Activated CD8-positive, alpha-beta T cell treated with anti-CD3 and anti-CD28 coated beads for 36 hours (primary cell): ENCODE measurements around the gene RMDN3. TPM values are rescaled to one million over a fixed set of nuclear protein-coding genes. Genes with fewer than 3 reads are reported as not detected.

Experiments
- ATAC-seq: fragments of 200-7000 bp; cut with Tn5 transposase; one replicate; pipeline ENCODE4 v1.10.0; 2021; ENCODE audit warnings: mild to moderate bottlenecking, moderate library complexity
- CTCF ChIA-PET: fragments of 350-600 bp; sonication (Branson Sonifier 250); formaldehyde crosslinking; loops from one replicate; lab custom pipeline; 2021; ENCODE audit warnings: antibody characterized with exemption; lab: Charles Lee
- POLR2A ChIA-PET: fragments of 350-600 bp; sonication (Branson Sonifier 250); formaldehyde crosslinking; loops from one replicate; lab custom pipeline; 2021; ENCODE audit warnings: antibody characterized with exemption; lab: Charles Lee
- DNase-seq: peaks from one replicate; pipeline ENCODE4 v3.0.0-alpha.2; 2020
- H3K27ac Mint-ChIP-seq: one replicate; pipeline ENCODE4 v1.8.0; 2021; ENCODE audit warnings: mild to moderate bottlenecking, mixed read lengths
- H3K27me3 Mint-ChIP-seq: one replicate; pipeline ENCODE4 v1.8.0; 2021; ENCODE audit warnings: mixed read lengths
- H3K36me3 Mint-ChIP-seq: one replicate; pipeline ENCODE4 v1.8.0; 2021; ENCODE audit warnings: low read depth, mixed read lengths
- H3K4me1 Mint-ChIP-seq: one replicate; pipeline ENCODE4 v1.8.0; 2021; ENCODE audit warnings: low read depth, mixed read lengths
- H3K4me3 Mint-ChIP-seq: one replicate; pipeline ENCODE4 v1.8.0; 2021; ENCODE audit warnings: mild to moderate bottlenecking, moderate library complexity, mixed read lengths
- H3K9me3 Mint-ChIP-seq: one replicate; pipeline ENCODE4 v1.8.0; 2021; ENCODE audit warnings: mixed read lengths
- CTCF ChIP-seq: fragments of 200-600 bp; IDR thresholded peaks from one replicate; pipeline ENCODE4 v1.8.0; 2022; ENCODE audit warnings: antibody characterized with exemption, mild to moderate bottlenecking
- intact Hi-C: fragments of 100-400 bp; cut with micrococcal nuclease; formaldehyde crosslinking; loops from one replicate; pipeline ENCODE4 v1.10.0; 2022
- total RNA-seq, 2 experiments: library from RNA; stranded (reverse); gene quantifications; one replicate each; pipeline ENCODE4 v1.2.3, GENCODE V29; 2021

RMDN3 gene
- total RNA-seq, result 10 to 100 TPM; 20.8 to 21.6 TPM

GRCh38 chr15:40754883-40755811, at the start of gene RMDN3:
Gene RMDN3 (minus strand): TSS chr15:40755254. CDS start chr15:40754783, 471 bp downstream.
- DNase-seq (peak; percentile 95), ATAC-seq (peak; percentile 95)
- no peak for TF ChIP-seq CTCF
- no peaks in the 10 kb centered on the region for H3K27me3 Mint-ChIP-seq
- intact Hi-C loops, result loop anchor here (10.0 kb wide), 1 partner anchor 140 kb away; the partner anchor contains the start of gene VPS18
- peak within 1 kb of the TSS; percentile 90 for H3K4me3 Mint-ChIP-seq
- peak within 1 kb of the TSS; percentile 99 for H3K27ac Mint-ChIP-seq
- peaks cover 25% of the 10 kb centered on the region for H3K36me3 Mint-ChIP-seq
- CTCF ChIA-PET, result interaction anchor here (0.8 kb wide), 1 partner anchor 11 kb away, joined by 3 read pairs; no protein-coding TSS in a partner anchor
- peaks cover 27% of the 10 kb centered on the region for H3K4me1 Mint-ChIP-seq
- no peaks in the 10 kb centered on the region for H3K9me3 Mint-ChIP-seq
- POLR2A ChIA-PET, result interaction anchor here (0.6 to 3.8 kb wide), 8 partner anchors 10 to 739 kb away, joined by 4 to 37 read pairs (median 6); partner anchors contain the start of genes C15orf62, DNAJC17, GCHFR and RAD51

DNA sequence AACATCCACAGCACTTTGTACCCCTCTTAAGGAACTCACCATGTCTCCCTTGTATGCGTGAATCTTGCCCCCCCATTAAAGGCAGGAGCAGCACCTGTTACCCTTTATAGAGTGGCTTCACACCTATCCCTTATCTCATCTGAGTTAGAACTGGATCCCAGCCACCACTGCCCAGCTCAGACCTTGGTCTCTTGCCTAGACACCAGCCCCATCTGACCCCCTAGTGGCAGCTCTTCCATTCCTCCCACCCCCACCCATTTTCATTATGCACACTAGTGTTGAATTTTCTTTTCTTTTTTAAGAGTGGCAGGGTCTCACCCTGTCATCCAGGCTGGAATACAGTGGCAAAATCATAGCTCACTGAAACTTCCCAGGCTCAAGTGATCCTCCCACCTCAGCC, 48.6 kb upstream of the RMDN3 start:
- ATAC-seq (no peak), DNase-seq (no peak)
- no peaks in the 10 kb centered on the region for H3K27me3 Mint-ChIP-seq
- ChIA-PET POLR2A (no interaction called here), CTCF (interaction anchor here (1.6 kb wide), 2 partner anchors 21 to 55 kb away, joined by 4 to 6 read pairs; no protein-coding TSS in a partner anchor)
- peaks cover 29% of the 10 kb centered on the region for H3K4me1 Mint-ChIP-seq
- H3K27ac Mint-ChIP-seq, result no peak overlapping the region
- intact Hi-C loops, result no loop called here
- no peaks in the 10 kb centered on the region for H3K9me3 Mint-ChIP-seq
- H3K36me3 Mint-ChIP-seq, result peaks cover 26% of the 10 kb centered on the region
- TF ChIP-seq CTCF, result no peak
- H3K4me3 Mint-ChIP-seq, result no peak overlapping the region

DNA sequence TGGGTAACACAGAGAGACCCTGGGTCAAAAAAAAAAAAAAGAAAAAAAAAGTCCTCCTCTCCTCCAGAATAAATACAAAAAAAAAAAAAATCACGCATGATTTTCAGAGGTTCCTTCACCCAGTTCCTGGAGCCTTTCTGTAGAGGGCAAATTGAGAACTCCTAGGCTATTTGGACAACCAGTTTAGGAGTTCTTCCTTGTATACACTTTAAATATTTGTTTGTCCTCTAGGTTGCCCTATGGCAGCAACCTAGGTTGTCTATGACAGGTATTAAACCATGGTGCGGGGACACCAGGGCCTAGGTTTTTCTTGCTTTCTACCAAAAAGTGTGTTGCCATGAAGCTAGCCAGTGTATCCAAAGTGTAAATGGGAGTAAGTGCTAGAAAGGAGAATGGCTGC, 48.0 kb upstream of the RMDN3 start:
- no peak for TF ChIP-seq CTCF
- CTCF ChIA-PET, result interaction anchor here (1.6 kb wide), 2 partner anchors 20 to 56 kb away, joined by 4 to 6 read pairs; no protein-coding TSS in a partner anchor
- Mint-ChIP-seq H3K36me3 (peaks cover 32% of the 10 kb centered on the region), H3K27me3 (no peaks in the 10 kb centered on the region), H3K4me3 (no peak overlapping the region), H3K9me3 (no peaks in the 10 kb centered on the region), H3K27ac (no peak overlapping the region), H3K4me1 (peaks cover 29% of the 10 kb centered on the region)
- POLR2A ChIA-PET, result no interaction called here
- DNase-seq, result no peak
- intact Hi-C loops, result no loop called here
- no peak for ATAC-seq

- CTCF ChIA-PET, result no interaction called here
These were observed 44.5 kb upstream of the RMDN3 start for GRCh38 chr15:40799523-40799922.

More at GRCh38 chr15:40799523-40799922, 44.5 kb upstream of the RMDN3 start:
- DNase-seq (no peak), ATAC-seq (no peak)
- TF ChIP-seq CTCF, result no peak
- Mint-ChIP-seq H3K36me3 (peaks cover 33% of the 10 kb centered on the region), H3K4me3 (no peak overlapping the region), H3K4me1 (peaks cover 27% of the 10 kb centered on the region), H3K9me3 (no peaks in the 10 kb centered on the region), H3K27me3 (no peaks in the 10 kb centered on the region), H3K27ac (no peak overlapping the region)
- POLR2A ChIA-PET, result interaction anchor here (1.0 kb wide), 1 partner anchor 11 kb away, joined by 4 read pairs; no protein-coding TSS in a partner anchor
- intact Hi-C loops, result no loop called here
